ENCODE data around the gene DDX52.
"Not testable (repeated sequence)": the region's sequence is repeated elsewhere in the genome, so short reads cannot be mapped to it uniquely, and the experiment has no call there.

DDX52 gene, protein sequence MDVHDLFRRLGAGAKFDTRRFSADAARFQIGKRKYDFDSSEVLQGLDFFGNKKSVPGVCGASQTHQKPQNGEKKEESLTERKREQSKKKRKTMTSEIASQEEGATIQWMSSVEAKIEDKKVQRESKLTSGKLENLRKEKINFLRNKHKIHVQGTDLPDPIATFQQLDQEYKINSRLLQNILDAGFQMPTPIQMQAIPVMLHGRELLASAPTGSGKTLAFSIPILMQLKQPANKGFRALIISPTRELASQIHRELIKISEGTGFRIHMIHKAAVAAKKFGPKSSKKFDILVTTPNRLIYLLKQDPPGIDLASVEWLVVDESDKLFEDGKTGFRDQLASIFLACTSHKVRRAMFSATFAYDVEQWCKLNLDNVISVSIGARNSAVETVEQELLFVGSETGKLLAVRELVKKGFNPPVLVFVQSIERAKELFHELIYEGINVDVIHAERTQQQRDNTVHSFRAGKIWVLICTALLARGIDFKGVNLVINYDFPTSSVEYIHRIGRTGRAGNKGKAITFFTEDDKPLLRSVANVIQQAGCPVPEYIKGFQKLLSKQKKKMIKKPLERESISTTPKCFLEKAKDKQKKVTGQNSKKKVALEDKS

GRCh38 chr17:37643118-37643766 is at the start of gene DDX52:
TSS of gene DDX52 (minus strand) at chr17:37643446. CDS start at chr17:37643420, 26 bp downstream.
- DNase-seq, result peak; percentile 87

DNA sequence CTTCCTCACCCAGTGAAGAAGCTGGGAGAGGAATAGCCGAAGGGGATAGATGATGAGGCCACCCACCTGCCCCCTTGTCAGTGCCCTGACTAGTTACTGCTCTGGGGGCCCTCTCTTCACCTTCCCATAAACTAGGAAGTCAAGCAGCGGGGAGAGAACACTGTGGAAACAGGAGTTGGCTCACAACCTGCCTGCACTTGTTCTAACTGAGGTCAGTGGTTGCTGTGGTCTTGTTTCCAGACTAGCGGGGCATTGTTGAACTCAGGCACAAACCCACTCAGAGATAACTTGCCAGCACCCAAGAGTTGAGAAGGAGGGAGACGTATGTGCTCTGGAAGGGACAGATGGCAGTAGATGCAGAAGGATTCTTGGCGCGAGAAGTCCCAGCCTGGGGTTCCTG is 48.6 kb upstream of the DDX52 start:
- DNase-seq, result no peak

DNA sequence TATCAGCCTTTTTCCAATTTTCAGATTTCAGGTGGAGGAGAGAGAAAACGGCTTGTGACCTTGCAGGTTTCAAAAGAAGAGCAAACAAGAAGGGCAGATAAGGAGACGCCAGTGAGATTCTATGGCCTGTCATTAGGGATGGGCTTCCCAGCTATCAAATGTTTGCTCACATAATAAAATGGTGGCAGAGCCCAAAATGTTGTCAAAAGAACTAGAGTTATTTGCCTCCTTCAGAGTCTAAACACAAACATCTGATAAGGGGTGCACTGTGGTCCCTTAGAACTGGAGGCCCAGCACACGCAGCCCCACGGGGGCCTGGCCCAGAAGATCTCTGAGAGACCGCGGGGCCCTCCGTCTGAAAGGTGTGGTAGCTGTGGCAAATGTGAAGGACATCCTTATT is 46.1 kb upstream of the DDX52 start:
- no peak for DNase-seq

- DNase-seq, result no peak
Observed at GRCh38 chr17:37683454-37683984, 40.3 kb upstream of the DDX52 start.

DNA sequence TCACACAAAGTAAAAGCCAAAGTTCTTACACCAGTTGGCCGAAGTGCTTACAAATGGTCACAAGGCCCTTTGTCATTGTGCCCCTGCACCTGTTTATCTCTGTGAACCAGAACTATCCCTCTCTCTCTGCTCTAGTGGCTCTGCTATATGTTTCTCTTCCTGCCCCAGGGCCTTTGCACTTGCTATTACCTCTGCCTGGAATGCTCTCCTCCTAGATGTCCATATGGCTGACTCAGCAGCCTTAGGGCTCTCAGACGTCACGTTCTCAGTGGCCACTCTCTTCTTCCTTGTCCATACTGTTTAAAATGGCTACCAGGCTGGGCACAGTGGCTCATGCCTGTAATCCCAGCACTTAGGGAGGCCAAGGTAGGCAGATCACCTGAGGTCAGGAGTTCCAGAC is 38.8 kb upstream of the DDX52 start:
- DNase-seq, result no peak

- DNase-seq, result not testable (repeated sequence)
Observed at GRCh38 chr17:37679995-37680394, 36.7 kb upstream of the DDX52 start.

DNA sequence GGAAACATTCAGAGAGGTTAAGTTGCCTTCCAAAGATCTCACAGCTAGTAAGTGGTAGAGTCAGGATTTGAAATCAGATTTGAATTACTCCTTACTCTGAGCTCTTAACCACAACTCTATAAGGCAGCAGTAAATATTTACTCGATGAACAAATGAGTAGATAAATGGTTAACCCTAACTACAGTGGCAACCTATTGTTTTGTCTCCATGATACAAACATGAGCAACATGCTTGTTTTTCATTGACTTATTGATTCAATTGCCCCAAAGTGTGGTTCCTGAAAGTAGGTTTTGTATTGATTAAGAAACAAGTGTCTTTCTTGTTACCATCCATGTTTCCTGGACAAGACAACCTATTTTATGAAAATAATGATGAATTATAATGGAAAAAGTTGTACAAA is 34.8 kb upstream of the DDX52 start:
- DNase-seq, result no peak

GRCh38 chr17:37677021-37677420 is 33.8 kb upstream of the DDX52 start:
- DNase-seq, result no peak

DNA sequence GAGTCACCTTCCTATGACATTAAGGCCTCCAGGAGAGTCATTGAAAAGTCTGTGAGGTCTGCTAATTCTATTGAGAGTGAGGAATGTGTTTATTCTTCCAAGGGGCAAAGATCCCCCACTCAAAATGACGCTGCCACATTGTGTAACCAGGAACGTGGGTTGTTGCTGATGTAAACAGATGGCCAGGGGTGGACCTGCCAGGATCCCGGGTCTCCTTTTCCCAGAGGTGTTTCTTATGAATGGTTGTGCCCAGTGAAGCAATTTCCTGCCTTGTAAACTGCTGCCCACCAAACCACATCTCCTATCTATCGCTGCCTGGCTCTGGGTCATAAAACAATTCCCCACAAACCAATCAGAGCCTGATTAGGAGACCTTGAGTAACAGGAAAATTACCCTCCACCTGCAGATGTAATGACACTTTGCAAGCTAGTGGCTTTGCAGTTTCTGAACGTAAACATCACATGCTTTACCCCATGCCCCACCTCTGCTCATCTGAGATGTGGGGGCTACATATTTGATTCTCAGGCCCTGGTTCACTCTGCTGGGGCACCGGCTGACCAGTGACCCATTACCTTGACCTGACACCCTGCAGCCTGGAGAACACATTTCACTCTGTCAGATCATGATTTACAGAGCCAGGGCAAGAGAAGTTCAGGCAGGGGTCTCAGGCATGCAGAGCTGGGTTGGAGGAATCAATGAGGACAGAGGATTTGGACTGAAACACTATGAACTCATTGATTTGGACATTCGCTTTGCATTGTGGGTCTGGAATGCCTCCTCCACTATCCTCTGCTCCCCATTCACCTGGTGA is 33.1 kb upstream of the DDX52 start:
- DNase-seq, result no peak

DNA sequence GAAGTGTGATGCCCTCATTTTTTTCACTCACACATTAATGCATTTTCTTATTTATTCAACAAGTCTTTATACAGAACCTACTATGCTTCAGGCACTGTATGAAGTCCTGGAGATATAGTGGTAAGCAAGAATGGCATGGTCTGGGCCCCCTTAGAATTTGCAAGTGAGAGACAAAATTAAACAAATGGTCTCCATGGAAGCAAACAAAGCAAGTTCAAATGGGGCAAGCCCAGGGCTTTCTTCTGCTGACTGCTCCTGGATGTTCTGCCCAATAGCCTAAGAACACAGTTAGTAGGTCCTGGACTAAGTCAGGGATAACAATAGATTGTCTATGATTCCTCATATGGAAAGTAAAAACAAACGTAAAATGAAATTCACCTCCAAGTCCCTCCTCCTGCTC is 31.3 kb upstream of the DDX52 start:
- no peak for DNase-seq

DNA sequence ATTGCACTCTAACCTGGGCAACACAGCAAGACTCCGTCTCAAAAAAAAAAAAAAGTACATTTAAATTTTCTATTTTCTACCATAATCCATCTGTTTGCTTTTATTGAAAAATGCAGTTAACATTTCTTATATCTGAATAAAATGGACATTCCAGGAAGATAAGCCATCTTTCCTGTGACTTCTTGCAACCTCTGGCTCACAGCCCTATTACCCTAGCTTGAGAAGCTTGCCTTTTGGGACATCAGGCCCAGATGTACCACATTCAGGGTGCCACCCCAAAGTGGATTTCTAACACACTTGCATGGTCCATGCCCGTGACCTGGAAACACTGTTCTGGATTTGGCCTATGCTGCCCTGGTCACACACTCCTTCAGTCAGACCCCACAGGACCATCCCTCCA is 30.1 kb upstream of the DDX52 start:
- no peak for DNase-seq

DNA sequence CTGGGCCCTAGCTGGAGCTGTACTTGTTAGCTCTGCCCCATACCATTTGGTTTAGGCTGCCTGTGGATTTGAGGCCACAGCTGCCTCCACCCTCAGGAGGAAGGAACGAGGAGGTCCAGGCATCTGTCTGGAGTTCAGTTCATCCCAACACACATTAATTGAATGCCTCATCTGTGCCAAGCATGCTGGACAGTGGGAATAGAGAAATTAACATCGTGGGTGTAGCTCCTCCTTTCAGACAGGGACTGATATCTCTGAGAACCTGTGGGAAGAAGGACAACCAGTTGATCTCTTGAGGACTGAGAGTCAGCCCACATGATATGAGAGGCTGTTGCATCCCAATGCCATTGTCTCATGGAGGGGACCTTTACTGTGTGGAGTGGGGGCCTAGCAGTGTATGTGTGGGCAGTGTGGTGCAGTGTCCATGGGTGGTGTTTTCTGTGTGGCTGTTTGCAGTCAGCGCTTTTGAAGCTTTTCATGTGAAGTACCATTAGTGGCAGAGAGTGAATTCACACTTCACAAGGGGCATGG is 29.4 kb upstream of the DDX52 start:
- no peak for DNase-seq

DNA sequence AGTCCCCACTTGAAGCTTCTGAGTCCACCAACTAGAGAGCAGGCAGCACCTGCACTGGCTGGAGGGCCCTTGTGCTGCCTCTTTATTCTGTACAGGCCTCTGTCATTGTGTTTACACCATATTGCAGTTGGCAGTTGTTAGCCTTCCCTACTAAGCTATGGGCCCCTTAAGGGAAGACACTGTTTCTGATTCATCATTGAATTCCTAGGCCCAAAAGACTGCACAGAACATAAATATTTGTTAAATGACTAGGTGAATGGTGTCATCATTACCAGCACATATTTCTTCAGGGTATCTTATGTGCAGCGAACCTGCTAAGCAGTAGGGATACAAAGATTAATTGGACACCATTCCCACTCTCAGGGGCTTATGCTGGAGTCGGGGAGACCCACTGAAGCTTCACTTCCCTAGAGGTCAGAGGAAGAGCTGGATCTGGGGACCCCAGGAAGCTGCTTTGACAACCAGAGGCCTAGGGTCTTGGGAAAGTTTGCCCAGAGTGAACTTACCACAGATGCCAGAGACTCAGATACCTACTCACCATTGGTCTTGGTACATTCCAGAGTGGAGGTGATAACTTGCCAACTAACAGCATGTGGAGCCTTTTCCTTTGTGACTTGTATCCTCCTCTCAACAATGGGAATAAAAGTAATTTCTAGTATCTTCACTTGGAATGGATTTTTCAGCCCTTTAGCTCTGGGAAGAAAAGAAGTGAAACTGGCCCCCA is 28.7 kb upstream of the DDX52 start:
- no peak for DNase-seq

GRCh38 chr17:37671028-37671823 is 28.0 kb upstream of the DDX52 start:
- no peak for DNase-seq

GRCh38 chr17:37667039-37667438 is 23.8 kb upstream of the DDX52 start:
- DNase-seq, result no peak

- DNase-seq, result no peak
Observed at GRCh38 chr17:37664214-37664613, 21.0 kb upstream of the DDX52 start.

DNA sequence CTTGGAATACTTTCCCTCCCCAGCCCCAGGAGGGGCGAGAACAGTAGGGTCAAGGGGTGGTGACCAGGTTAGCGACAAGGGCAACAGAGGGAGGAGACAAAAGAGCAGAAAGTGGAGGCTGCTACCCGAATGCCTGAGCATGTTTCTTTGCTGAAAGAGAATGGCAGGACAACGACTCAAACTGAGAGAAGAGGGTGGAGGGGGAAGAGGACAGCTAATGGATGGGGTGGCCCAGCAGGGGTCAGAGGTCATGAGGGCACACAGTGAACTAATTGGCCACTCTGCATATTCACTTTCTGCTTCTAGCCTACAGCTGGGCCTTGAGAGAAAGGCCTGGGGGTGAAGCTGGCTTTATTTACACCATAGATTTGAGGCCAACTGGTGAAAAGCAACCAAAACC is 19.1 kb upstream of the DDX52 start:
- DNase-seq, result no peak

GRCh38 chr17:37661400-37662014 is 18.3 kb upstream of the DDX52 start:
- DNase-seq, result no peak

DNA sequence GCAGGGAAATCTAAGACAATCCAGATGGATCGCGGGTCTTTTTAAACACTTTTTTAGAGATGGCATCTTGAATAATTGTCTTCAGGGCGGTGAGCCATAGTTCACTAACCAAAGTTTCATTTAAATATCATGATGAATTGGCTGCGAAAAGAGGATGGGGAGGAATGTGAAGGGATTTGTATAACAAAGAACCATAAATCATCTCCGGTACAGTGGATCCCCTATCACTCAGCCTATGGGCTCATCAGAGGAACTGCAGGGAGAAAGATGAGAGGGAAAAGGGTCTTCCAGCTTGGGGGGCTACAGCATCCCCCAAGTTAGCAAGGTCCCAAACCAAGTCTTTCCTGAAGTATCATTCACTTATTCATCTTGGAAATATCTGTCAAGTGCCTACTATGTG is 16.7 kb upstream of the DDX52 start:
- no peak for DNase-seq

GRCh38 chr17:37657202-37657601 is 14.0 kb upstream of the DDX52 start:
- DNase-seq, result no peak

DNA sequence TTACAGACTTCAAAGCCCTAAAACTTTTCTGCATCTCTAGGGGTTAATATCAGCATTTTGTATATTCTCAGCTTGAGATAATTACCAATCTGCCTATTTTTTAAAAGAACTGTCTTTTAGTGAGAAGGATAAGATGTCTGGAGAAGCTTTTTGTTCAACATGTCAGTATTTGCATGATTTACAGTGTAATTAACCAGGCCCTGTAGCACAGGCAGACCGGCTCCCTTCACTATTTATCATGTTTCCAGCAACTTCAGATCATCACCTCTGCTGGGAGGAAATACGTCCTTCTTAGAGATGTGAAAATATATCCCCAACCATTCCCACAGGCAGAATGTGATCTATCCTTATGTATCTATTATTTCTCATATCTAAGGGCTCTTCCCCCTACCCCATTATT is 8.6 kb upstream of the DDX52 start:
- no peak for DNase-seq
